ENCODE results near the gene PCCA. TPM values are rescaled to one million over a fixed set of nuclear protein-coding genes. Genes with fewer than 3 reads are reported as not detected.

PCCA gene
- total RNA-seq, 1 donor from 2014 or later = 51.6 TPM

DNA sequence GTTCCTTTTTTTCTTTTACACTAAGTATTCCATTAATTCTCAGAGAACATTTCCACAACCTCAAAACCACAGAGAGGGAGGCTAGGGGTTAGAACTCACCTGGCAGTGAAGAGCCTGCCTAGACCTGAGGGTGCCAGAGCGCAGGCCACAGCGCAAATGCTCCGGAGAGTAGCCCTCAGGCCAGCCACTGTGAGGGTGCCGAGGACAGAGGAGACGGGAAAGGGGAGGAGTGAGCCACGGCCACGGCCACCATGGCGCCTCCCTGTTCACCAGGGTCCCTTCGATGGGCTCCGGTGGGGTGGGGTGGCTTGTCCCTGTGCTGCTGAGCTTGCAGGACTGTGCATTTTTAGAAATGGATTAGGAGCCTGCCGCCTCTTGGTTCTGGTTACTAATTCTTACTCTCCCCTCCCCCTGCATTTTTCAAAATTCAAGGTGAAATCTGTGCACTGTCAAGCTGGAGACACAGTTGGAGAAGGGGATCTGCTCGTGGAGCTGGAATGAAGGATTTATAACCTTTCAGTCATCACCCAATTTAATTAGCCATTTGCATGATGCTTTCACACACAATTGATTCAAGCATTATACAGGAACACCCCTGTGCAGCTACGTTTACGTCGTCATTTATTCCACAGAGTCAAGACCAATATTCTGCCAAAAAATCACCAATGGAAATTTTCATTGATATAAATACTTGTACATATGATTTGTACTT is 440.9 kb downstream of the PCCA start:
- no peak for DNase-seq

DNA sequence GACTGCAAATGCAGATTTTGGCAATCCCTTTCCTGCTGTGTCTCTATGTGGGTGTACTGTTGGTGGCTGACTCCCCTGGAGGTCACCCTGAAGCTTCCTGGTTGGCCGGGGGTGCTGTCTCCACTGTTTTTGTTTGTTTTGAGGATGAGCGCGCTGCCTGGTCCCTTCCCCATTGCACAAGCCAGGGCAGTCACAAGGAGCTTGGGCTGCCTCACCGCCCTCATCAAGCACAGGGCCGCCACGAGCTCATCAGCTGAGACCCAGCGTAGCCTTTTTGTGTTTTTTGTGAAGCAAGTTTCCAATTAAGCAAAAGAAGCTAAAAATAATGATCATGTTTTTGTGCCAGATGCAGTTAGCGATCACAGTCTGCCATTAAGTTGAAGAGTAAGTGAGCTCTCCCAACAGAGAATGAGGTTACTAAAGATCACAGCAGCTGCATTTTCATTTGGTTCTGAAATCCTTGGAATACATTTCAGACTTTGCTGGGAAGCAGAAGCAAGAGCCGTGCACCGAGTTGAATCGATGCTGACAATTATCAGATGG is 441.8 kb downstream of the PCCA start:
- DNase-seq = no peak

DNA sequence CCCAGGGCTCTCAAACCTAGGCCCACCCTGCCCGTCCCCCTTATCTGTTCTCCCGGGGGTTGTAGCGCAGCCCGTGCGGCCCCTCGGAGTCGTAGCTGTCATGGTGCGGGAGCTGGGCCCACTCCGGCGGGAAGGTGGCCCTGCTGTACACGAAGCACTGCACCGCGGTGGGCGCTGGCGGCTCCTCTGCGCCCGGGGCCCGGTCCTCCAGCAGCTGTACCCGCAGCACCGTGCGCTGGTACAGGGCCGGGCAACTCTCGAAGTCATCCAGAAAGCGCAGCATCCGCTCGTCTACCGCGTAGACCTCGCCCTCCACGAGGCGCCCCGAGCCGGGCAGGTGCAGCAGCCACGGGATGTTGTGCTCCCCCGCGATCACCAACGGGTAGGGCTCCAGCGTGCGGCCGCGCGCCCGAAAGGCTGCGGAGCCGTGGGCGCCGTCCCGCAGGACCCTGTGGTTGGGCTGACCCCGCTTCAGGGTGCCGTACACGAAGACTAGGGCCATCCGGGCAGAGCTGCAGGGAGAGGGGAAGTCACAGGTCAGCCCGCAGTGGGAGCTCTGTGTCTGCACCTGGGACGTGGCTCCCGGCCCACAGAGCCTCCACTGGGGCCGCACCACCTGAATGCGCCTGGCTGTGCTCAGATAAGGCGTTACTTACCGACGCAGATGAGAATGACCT is 443.3 kb downstream of the PCCA start:
- no peak for DNase-seq

- DNase-seq = no peak
Observed at GRCh38 chr13:100532836-100533435, 444.0 kb downstream of the PCCA start.

DNA sequence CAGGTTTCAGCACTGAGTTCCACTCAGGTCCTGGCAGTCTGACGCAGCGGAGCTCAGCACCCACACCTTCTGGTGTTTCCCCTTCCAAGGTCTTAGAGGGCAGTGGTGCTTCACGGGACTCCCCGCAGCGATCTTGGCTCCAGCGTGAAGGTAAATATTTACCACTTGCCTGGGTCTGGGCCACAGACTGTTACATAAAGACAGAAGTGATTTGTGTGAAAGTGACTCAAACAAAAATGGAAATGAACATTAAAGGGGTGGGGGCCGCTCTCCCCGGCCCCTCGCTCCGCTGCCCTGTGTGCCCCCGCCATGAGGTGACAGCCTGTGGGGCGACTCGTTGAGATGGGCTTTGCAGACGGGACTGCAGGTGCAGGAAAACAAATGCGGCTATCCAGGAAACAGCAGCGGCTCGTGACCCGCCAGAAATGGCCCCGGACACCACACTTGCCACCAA is 444.7 kb downstream of the PCCA start:
- no peak for DNase-seq

- DNase-seq = no peak
Observed at GRCh38 chr13:100534147-100534843, 445.4 kb downstream of the PCCA start.

DNA sequence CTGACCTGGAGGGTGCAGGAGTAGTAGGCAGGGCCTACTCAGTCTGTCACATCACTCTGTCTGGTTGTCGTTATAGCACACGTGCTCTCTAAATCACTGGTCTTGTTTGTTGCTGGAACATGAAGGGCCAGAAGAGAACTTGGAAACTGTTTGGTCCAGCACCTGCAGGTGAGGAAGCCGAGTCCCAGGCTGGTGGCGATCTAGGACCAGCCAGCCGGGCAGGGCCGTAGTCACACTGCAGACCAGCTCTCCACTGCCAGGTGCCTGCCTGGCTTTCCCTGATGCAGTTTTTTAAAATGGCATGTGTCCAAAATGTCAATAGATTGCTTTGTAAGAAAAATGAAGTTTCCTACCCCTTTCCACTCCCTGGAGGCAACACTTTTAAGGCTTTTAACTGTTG is 446.0 kb downstream of the PCCA start:
- no peak for DNase-seq

GRCh38 chr13:100535426-100536135 is 446.7 kb downstream of the PCCA start:
- DNase-seq = no peak

GRCh38 chr13:100536643-100537180 is 447.8 kb downstream of the PCCA start:
- DNase-seq = no peak

GRCh38 chr13:100537486-100537885 is 448.6 kb downstream of the PCCA start:
- DNase-seq = no peak

GRCh38 chr13:100537951-100538462 is 449.1 kb downstream of the PCCA start:
- no peak for DNase-seq

DNA sequence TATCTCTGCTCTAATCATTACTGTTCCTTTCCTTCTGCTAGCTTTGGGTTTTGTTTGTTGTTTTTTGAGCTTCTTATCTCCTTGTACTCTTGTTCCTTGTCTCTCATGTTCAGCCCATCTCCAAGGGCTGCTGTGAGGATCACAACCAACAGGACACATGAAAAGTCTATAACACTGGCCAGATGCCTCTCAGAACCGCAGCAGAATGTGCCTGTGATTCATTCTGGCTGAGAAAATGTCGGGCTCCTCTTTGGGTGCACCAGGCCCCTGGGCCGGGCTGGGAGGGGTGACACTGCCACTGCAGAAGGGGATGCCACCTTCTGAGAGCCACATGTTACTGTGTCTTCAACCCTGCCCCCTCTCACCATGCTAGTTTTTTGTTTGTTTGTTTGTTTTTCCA is 451.7 kb downstream of the PCCA start:
- no peak for DNase-seq

DNA sequence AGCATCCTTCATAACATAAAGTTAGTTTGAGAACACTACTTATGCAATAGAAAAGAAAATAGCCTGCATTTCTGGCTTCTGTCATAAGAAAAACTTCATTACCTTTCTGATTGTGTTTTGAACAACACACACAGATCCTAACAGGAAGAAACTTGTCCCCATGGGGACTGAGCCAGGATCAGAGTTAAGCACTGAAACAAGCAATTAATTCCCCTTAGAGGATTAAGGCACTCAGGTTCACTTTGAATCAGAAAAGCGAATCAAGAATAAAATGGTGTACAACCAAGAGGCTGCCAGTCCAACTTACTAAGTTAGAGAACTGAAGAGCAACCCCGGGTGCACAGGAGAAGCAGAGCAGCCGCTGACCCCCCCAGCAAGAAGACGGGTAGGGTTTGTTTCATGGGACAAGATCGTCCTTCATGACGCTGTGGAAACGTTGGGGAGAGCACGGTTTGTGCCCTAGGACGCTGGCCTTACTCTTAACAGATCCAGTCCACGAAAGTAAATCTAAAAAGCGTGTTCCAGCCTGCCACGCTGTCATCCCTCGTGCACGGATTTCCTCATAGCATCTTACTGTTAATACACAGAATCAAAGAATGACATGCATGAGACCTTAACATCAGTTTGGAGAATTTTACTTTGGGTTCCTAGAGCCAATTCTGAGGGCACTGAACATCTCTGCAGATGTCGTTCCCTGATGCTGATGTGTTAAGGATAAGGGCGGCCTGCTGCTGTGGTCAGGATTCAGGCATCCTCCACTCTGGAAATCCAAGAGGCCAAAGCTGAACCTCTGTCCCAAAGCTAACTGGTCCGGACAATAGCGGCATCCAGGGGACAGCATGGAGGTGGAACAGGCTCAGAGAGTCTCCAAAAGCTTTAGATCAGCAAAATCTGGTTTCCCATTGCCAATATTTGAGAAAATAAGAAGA is 453.3 kb downstream of the PCCA start:
- DNase-seq = no peak

DNA sequence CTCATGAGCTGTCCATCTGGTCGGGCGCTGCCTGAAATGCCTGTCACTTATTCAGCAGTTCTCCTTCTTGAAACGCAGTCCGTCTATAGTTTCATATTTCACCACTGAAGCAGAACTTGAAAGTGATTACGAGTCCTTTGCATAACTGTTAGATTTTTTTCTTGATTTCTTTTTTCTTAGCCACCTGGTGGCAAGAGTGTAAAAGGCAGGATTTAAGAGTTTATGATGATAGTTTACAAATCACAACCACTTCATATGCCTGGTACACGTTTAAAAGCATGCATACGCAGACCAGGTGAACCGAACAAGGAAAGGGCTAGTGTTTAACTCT is 453.9 kb downstream of the PCCA start:
- DNase-seq = peak; percentile 54

- DNase-seq = peak; percentile 72
Observed at GRCh38 chr13:100543872-100544602, 455.1 kb downstream of the PCCA start.

DNA sequence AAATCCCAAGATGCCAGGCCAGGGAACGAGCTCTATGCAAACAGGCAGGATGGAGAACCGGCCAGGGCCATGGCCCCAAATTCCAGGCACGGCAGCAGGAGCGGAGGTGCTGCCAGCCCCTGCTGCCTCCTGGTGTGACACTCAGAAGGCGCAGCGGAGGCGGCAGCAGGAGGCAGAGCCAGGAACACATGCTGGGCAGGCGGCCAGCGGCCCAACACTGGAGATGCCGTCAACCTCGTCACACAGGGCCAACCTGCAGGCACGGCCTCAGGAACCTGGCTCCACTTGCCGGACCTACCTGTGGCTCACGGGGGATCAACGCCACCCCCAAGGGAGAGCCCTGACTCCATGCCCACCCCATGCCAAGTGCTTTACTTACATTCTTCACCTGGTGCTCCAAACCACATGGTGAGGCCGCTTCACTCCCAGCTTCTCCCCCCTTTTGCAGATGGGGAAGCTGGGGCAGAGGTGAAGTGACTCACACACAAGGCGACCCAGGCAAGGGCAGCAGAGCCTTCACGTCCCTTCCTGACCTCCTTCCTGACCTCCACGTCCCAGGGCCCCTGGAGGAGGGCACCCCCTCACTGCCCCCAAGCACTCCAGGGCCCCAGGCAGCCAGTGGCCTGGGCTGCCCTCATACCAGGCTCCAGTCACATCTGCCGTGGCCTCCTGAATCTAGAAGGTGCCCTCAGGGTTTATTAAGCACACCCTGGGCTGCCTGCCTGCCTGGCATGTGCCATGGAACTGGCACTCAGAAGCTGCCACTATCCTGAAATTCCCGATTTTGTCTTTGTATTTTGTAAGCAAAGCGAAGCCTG is 456.2 kb downstream of the PCCA start:
- DNase-seq = peak; percentile 66

- no peak for DNase-seq
Observed at GRCh38 chr13:100545684-100546061, 456.8 kb downstream of the PCCA start.

- no peak for DNase-seq
Observed at GRCh38 chr13:100546713-100547405, 458.0 kb downstream of the PCCA start.

DNA sequence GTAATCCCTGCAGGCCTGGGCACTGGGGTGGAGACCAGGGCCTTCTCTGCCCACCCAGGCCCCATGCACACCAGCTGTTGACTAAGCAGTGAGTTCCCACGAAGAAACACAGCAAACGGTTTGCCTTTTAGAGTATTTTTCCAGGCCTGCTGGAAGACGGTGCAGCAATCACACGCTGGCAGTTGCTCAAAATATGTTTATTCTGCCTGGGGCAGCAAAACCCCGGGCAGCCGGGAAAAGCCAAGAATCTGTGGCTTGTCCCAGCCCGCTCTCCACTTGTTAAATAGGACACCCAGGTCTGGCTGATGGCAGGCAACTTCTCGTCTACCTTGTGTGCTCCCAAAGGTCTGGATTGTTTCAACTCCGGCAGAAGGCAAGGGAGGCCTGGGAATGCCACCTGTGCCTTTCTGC is 458.9 kb downstream of the PCCA start:
- no peak for DNase-seq
